ENCODE results near the gene KREMEN1.

KREMEN1 gene

DNA sequence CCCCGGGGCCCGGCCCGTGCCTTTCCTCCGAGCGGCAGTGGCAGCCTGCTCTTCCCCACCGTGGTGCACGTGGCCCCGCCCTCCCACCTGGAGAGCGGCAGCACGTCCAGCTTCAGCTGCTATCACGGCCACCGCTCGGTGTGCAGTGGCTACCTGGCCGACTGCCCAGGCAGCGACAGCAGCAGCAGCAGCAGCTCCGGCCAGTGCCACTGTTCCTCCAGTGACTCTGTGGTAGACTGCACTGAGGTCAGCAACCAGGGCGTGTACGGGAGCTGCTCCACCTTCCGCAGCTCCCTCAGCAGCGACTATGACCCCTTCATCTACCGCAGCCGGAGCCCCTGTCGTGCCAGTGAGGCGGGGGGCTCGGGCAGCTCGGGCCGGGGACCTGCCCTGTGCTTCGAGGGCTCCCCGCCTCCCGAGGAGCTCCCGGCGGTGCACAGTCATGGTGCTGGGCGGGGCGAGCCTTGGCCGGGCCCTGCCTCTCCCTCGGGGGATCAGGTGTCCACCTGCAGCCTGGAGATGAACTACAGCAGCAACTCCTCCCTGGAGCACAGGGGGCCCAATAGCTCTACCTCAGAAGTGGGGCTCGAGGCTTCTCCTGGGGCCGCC lies 23.1 kb upstream of the KREMEN1 start:
- DNase-seq = no peak

DNA sequence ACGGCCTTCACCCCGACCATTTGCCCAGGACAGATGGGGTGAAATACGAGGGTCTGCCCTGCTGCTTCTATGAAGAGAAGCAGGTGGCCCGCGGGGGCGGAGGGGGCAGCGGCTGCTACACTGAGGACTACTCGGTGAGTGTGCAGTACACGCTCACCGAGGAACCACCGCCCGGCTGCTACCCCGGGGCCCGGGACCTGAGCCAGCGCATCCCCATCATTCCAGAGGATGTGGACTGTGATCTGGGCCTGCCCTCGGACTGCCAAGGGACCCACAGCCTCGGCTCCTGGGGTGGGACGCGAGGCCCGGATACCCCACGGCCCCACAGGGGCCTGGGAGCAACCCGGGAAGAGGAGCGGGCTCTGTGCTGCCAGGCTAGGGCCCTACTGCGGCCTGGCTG lies 22.4 kb upstream of the KREMEN1 start:
- DNase-seq = no peak

DNA sequence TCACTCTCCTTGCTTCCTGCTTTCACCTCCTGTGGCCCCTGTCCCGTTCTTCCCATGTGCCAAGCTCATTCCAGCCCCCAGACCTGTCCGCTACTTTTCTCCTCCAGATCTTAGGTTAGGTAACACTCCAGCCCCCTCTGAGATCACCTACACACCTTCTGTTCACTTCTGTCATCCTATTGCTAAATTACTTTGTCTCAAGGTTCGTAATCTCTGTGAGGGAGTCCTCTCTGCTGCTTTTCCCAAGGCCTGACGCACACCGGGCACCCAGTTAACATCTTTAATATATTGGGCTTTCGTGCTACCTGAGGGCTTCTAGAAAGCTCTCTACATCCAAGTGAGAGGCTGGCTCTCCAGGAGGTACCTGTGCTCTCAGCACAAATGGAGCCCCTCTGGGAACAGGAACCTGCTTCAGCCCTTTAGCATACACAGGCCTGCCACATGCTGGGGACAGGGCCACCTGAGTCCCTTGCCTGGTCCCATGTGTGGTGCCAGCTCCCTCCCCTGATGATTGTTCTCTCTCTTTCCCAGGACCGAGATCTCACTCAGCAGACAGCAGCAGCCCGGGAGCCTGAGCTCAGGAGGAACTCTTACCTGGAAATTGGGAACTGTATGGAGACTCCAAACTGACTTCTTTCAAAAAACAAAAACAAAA lies 19.7 kb upstream of the KREMEN1 start:
- DNase-seq = no peak

DNA sequence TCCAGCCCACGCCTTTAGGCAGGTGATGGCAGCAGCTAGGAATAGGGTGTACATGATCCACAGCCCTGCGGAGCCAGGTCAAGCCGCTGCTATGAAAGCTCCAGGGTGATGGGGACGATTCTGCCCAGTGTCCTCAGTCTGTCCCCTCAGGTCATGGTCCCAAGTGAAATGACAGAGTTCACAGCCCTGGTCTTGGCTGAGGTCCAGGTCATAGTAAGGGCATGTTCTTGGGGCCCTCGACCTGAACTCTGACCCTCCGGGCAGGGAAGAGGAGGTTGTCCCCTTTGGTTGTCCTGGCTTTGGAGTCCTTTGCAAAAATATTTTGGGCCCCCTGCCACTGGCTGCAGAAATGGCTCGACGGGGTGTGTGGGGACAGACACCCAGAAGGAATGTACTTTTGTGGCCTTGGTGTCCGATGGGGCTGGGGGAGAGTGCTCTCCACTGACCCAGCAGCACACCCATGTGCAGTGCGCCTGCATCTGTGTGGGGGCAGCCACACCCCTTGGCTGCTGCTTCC lies 18.5 kb upstream of the KREMEN1 start:
- DNase-seq = no peak

DNA sequence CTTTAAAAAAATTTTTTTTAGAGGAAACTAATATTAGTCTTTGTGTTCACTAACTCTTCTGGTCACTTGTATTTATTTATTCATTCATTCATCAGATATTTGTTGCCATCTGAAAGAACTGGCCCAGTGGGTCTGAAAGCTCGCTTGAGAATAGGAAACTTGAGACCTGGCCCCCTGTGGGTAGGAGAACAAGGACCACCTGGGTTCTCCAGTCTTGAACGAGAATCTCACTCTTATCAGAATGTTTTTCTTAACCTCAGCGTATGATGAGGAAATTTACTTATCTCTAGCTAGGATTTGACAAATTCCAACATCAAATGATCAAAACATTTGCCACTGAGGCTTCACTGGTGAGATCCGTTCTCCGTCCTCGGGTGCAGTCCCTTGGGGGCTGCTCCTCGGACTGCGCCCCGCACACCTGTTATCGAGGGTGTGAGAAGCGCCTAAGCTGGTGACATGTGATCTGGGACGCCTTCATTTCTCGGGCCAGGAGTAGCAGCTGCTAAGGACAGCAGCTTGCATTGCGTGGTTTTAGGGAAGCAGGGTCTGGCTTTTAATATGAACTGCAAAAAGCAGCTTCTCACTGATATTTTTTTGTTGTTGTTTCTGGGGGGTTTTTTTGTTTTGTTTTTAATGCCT lies 17.5 kb upstream of the KREMEN1 start:
- no peak for DNase-seq

DNA sequence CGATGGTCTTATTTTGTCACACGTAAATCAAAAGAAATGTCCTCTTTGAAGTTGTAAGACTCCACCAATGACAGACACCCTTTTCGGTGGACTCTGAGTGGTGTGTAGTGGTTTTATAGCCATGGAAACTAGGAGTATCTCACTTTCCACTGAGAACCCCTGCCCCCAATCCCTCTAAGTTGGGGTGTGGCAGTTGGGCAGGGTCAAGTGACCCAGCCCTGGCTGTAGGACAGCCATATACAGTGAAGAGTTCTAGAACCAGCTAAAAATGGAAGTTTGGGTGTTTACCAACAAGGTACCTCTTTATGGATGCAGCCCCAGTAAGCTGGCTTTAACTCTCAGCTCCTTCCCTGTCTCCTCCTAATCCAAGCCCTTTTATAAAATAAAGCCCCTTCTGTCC lies 16.4 kb upstream of the KREMEN1 start:
- DNase-seq = no peak

DNA sequence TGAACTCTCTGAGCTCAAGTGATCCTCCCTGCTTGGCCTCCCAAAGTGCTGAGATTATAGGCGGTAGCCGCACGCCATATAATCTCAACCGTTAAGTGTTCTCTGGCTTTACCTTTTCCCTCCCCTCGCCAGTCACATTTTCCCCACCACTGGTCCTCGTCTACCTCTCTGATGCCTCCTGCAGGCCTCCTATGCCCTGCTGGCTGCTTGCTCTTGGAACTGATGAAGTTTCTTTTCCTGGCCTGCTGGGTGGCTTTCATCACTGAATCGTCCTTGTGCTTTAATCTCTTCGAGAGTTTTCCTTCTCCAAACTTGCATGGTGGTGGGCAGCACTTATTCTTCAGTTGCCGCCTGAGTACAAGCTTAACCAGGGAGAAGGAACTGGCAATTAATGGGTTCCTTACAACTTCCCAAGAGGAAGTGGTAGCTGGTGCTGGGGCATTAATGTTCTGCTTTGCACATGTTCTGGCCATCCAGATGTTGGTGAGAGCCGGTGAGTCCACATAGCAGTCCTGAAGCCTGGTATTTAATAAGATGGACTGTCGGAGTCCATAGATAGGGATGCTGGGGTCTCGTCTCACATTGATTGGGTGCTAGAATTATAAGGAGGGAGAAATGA lies 12.5 kb upstream of the KREMEN1 start:
- no peak for DNase-seq

DNA sequence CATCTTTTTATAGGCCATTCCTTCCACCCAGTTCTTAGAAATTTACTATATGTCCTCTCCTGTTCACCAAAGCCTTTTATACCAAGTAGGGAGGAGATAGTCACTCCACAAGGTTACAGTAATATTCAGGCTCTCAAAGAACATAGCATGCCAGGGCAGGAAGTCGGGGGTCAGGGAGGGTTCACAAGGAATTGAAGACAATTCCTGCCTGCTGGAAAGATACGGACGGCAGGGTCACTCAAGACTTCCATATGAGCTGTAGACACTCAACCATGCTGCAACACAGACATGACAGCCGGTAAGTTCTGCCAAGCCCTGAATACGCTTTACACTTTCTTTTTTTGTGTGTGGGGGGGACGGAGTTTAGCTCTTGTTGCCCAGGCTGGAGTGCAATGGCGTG lies 11.9 kb upstream of the KREMEN1 start:
- DNase-seq = no peak

DNA sequence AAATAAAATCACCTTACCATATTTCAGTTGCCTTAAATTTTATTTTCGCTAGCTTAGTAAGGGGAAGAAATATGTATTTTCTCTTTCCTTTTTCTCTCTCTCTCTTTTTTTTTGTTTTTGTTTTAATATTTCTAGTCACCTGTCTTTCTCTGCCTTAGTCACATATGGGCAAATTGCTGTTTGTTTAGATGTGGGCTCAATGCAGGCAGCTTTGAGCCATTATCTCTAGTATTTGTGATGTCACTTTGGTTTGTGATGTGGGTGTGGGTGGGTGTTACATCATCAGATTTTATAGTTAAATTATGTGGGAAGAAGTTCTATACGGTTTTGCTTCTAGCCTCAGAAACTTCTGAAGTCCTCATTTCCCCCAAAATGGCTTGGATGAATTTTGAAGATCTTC lies 11.1 kb upstream of the KREMEN1 start, which contains the start of gene C22orf31:
Gene C22orf31, minus strand, starts transcription at position 59 of the 400 bp plus-strand sequence. Its CDS starts 39 bp downstream, at position 20.
- peak; percentile 62 for DNase-seq

DNA sequence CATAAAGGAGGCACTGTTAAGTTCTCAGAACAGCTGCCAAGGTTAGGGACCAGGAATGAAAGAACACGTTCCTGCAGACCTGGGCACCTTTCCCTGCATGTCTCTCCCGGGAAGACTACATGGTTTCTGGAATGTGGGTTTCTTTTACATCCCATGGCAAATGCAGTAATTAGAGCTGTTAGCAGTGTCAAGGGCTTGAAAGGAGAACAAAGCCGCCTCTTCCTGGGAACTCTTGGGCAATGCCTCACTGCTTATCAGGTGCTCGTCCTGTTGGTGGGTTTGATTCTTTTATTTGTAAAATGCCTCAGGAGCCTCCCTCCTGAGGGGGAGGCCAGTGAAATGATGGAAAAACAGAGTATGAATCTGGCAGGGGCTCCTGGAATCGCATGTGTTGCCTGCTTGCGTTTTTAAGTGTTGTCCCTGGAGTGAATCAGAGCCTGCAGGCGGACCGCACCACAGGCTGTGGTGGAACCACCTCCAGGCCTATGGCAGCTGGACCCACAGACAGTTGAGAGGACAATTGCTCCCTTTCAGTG lies 10.5 kb upstream of the KREMEN1 start:
- peak; percentile 36 for DNase-seq

DNA sequence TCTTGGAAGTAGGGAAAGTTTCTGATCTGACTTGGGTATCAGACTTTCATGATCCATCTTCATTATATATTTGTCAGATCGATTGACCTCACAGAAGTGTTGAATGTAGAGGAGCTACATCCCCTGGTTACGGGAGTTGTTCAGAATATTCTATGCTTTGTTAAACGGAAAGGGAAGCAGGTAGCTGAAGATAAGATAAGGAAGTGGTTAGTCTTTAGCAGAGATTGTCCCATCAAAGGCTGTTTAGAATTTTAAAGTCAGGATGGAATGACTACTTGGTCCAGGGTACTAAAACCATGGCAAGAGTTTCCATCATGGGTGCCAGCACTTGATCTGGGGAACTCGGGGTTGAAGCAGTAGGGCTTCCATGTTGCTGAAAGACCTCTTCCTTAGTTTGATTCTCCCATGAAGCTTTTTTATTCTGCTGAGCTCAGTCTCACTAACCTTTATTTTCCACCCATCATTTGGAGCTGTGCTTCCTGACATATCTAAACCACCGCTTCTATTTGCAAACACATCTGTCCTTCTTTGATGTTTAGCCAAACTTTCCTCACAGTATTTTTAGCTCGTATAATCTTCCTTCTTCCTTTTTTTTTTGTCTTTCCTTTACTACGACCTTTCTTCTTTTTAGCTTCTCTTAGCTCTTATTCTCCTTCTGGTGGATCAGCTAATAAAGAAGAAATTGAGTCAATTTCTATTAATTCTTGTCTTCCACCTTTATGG lies 7.2 kb upstream of the KREMEN1 start:
- peak; percentile 24 for DNase-seq

DNA sequence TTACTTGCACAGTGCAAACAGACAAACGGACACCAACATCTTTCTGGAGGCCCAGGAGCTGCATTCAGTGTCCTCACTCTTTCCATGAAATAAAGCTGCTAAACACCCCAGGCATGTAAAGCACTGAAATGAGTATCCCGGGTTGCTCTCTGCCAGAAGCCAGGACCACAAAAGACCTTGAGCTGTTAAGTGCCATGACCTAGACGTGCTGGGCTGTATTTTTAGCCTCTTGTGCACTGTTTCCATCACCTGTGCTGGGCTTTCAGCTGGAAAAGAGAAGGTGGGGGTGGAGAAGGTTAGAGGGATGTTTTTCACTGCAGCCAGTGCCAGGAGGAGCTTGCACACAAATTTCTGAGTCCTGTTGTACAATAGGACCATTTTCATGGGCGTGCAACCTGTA lies 3.4 kb upstream of the KREMEN1 start:
- DNase-seq = no peak

DNA sequence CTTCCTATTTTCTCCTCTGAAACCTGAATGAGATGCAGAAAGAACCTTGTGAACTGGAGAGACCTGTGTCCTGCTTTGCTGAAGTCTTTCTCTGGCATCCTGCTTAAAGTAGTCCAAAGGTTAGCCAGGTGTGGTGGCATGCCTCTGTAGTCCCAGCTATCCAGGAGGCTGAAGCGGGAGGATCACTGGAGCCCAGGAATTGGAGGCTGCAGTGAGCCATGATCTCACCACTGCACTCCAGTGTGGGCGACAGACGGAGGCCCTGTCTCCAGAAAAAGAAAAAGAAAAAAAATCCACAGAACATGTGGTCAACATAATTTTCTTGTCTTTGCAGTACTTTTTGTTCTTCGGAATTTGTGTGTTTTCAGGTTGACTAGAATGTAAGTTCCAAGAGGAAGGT lies 2.3 kb upstream of the KREMEN1 start:
- no peak for DNase-seq

DNA sequence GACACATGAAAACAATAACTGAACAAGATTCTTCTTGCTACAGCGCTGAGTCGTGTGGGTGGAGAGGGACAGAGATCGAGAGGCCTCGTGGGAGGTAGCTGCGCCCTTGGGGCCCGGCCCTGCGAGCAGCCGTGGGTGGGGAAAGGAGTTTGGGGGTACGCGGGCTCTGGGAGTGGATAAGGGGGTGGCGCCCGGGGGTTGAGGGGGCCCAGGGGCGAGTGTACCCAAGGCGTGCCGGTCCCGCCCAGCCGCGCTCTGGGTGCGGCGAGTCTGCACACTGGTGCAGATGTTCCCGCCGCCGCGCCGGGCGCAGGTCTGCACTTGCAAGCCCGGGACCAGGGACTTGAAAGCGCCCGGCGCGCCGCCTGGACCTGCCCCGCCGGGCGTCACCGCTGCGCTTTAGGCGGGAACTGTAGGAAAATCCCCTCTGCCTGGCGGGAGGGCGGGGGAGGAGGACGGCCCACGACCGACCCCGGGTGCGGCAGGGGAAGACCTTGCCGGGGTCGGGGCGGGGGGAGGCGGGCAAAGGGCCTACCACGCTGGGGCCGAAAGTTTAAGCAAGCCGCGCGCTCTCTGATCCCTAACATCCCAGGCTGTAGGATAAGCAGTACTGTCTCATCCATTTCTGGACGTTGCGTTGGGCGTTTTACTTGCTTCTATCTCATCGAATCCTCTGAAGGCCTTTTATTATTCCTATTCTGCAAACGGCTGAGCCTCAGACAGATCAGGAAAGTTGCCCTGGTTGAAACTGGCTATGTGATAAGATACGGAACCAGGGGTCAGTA lies 1.4 kb upstream of the KREMEN1 start:
- peak; percentile 69 for DNase-seq

DNA sequence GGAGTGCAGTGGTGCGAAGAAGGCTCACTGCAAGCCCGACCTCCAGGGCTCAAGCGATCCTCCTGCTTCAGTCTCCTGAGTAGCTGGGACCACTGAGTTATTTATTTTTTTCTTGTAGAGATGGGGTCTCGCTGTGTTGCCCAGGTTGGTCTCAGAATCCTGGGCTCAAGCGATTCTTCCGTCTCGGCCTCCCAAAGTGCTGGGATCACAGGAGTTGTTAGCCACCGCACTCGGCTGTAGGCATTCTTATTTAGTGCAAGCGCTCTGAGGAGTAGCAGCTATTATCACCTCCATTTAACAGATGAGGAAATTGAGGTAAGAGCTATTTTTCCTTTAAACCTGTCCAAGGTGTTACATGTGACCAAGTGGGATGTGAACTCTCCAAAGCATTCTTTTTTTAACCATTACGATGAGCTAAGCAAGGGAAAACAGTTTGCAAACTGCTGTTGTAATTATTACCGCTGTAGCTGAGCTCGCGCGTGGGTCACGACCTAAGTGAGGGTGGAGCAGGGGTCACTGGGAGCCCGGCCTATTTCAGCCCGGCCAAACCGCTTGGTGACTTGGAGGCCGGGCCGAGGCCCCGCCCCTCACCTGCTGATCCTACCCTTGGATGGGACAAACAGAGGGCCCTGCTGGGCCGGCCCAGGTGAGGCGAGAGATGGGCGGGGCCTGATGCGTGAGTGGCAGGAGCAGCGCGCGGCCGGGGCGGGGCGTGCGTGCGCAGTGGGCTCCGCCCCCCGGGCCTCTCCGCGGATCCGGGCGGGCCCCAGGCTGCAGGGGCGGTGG lies 449 bp upstream of the KREMEN1 start:
- DNase-seq = peak; percentile 86

DNA sequence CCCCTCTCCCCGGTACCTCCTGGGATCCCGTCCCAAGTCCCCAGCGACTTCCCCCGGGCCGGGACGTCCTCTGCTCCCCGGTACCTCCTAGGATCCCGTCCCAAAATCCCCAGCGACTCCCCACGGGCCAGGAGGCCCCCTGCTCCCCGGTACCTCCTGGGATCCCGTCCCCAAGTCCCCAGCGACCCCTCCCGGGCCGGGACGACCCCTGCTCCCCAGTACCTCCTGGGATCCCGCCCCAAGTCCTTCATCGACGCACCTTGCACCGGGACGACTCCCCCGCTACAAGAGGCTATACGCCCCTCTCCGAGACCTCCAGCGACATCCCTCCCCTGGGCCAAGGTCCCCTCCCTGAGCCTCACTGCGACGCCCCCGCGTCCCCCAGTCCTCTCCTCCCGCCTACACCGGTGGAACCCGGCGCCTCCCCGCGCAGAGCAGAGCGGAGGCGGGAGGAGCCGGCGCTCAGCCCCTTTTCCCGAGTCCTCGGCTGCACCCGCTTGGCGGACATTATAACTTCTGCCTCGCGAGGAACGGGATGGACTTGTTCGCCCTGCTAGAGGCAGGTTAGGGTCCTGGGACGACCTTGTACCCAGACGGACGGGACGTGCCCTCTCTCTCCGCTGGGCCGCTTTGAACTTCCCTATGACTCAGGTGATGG lies 912 bp downstream of the KREMEN1 start:
- no peak for DNase-seq

DNA sequence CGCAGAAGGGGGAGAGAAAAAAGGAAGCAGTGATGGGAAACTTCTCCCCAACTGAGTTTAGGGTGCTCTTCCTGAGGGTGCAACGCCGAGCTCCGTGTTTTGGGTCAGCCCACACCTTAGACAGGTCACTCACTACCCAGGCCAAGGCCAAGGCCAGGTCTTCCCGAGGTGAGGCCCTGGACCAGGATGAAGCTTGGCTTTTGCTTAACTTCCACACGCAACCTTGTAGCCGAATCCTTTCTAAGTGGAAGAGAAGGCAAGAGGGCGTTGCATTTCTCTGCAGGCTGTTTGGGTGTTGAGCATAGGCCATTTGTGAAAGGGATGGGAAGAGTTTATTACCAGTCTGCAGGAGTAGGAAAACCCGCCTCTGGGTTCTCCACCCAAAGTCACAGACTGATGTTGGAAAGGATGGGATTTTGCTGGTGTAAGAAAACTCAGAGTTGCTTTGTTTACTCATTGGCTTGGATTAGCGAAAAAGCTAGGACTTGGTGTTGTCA lies 1.5 kb downstream of the KREMEN1 start:
- DNase-seq = no peak

DNA sequence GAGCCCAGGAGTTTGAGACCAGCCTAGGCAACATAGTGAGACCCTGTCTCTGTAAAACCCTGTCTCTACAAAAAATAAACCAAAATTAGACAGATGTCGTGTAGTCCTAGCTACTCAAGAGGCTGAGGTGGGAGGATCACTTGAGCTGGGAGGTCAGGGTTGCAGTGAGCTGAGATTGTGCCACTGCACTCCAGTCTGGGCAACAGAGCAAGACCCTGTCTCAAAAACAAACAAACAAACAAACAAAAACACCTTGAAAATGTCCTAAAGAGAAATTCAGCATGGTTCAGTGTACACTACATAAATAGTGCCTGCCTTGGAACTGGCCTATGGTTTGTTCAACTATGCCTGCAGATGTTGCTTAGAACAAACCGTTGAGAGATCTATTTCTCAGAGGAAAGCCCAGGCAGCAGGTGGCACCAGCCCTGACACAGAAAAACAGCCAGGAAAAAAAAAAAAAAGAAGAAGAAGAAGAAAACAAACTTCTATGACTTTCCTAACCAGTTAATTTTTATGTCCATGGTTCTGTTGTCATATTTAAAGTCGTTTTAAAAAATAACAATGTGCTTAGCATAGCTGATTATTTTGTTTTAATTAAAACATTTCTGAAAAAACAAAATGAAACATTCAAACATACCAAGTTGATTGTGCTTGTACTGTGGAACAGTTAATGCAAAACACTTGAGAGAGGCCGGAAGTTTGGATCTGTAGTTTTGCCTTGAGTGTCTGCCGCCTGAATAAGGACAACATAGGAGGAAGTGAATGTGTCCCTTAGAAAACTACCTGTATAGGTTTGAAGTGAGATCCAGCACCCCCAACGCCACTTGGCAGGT lies 5.4 kb downstream of the KREMEN1 start:
- DNase-seq = no peak

DNA sequence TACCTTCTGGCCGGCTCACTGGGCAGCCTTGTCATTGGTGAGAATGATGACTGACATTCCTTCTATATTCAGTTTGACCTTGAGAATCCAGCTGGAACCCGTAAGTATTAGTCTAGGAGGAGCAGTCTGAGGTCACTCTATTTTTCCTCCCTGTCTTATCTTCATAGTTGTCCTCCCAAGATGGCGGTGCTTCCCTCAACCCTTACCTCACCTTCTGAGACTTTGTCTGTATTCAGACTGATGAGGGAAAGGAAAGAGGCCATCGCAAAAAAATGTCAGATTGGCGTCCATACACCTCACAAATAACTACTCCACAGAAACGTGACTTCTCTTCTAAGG lies 6.0 kb downstream of the KREMEN1 start:
- no peak for DNase-seq
